GM12878 (cell line): Measurements from ENCODE around the gene LILRB1. TPM values are rescaled to one million over a fixed set of nuclear protein-coding genes. Genes with fewer than 3 reads are reported as not detected.

ENCODE experiments used
- ATAC-seq: fragments of 200-7000 bp; cut with Tn5 transposase; 3 replicates; pipeline ENCODE4 v1.9.1; 2020; ENCODE audit warnings: mild to moderate bottlenecking, moderate library complexity
- BruUV-seq: library from RNA; stranded (reverse); fragments of 400-500 nt; replicated peaks from 2 replicates; lab custom pipeline; 2021; lab: Mats Ljungman, UMichigan
- CTCF ChIA-PET: fragments of 300-600 bp; sonication (Branson Sonifier 250); formaldehyde crosslinking; extraction: SDS; loops from one replicate; lab custom pipeline; 2021; ENCODE audit warnings: inconsistent platforms; lab: Yijun Ruan, JAX
- POLR2A ChIA-PET: fragments of 350-600 bp; formaldehyde crosslinking; extraction: SDS; loops from one replicate; lab custom pipeline; 2021; ENCODE audit warnings: inconsistent platforms; lab: Charles Lee
- RAD21 ChIA-PET: fragments of 300-600 bp; sonication (Branson Sonifier 250); formaldehyde crosslinking; loops from one replicate; lab custom pipeline; 2023; ENCODE audit warnings: antibody characterized with exemption; ENCODE audit not compliant: unreplicated experiment; lab: Charles Lee
- SMC1A ChIA-PET: fragments of 300-600 bp; sonication (Branson Sonifier 250); formaldehyde crosslinking; loops from one replicate; lab custom pipeline; 2023; ENCODE audit not compliant: unreplicated experiment, uncharacterized antibody; lab: Charles Lee
- DNase-seq: peaks from one replicate; pipeline ENCODE4 v3.0.0-alpha.2; 2011; ENCODE audit warnings: low read depth, low spot score
- FAIRE-seq: peaks from 3 replicates; lab custom pipeline; 2011; peaks lifted over from hg19 to GRCh38; lab: Jason Lieb, UNC
- H2AFZ ChIP-seq: 2 replicates; pipeline ENCODE4 v1.6.0; 2011; ENCODE audit warnings: low read depth, low read length, control low read depth; ENCODE audit not compliant: control insufficient read depth
- H3K27ac ChIP-seq: 2 replicates; pipeline ENCODE4 v1.5.1; 2011; ENCODE audit warnings: control low read depth; ENCODE audit not compliant: control insufficient read depth, insufficient read depth
- H3K27me3 ChIP-seq, 2 experiments: replicated peaks in 1 of 2; 2 replicates each; pipeline versions ENCODE4 v1.6.0 to v1.6.1; 2011; ENCODE audit warnings: low read length in 1 of 2; ENCODE audit not compliant: control insufficient read depth in 2 of 2, insufficient read depth in 2 of 2
- H3K36me3 ChIP-seq, 2 experiments: 2 replicates each; pipeline ENCODE4 v1.5.1; 2011; ENCODE audit warnings: low read length in 1 of 2; ENCODE audit not compliant: control insufficient read depth in 2 of 2, insufficient read depth in 2 of 2
- H3K4me1 ChIP-seq: 2 replicates; pipeline ENCODE4 v1.6.1; 2011; ENCODE audit warnings: mild to moderate bottlenecking, low read length, moderate library complexity, mixed read lengths; ENCODE audit not compliant: control insufficient read depth, insufficient read depth
- H3K4me2 ChIP-seq: 2 replicates; pipeline ENCODE4 v1.6.0; 2011; ENCODE audit warnings: control low read depth; ENCODE audit not compliant: control insufficient read depth, insufficient read depth
- H3K4me3 ChIP-seq: fragments of 200-600 bp; sonication (generic); 2 replicates; pipeline ENCODE4 v1.5.1; 2016
- H3K79me2 ChIP-seq: 2 replicates; pipeline ENCODE4 v1.6.0; 2011; ENCODE audit warnings: low read length; ENCODE audit not compliant: control insufficient read depth, insufficient read depth
- H3K9ac ChIP-seq: 2 replicates; pipeline ENCODE4 v1.8.0; 2011; ENCODE audit warnings: low read length, control low read depth, mixed read lengths; ENCODE audit not compliant: control insufficient read depth, insufficient read depth
- H3K9me3 ChIP-seq: replicated peaks from 3 replicates; pipeline ENCODE4 v1.5.1; 2011; ENCODE audit warnings: mild to moderate bottlenecking, low read length; ENCODE audit not compliant: control insufficient read depth, insufficient read depth
- H4K20me1 ChIP-seq: 2 replicates; pipeline ENCODE4 v1.6.0; 2011; ENCODE audit not compliant: control insufficient read depth, insufficient read depth
- ASH2L ChIP-seq: fragments of 300-600, 200-600 bp; sonication (generic); IDR thresholded peaks from 2 replicates; pipeline ENCODE4 v1.6.1; 2017; ENCODE audit warnings: low read depth, mild to moderate bottlenecking, borderline replicate concordance
- BHLHE40 ChIP-seq, 2 experiments: fragments of 450-650 bp in 1 of 2; IDR thresholded peaks; 2 replicates each; pipeline ENCODE4 v1.6.1; 2011 to 2017; ENCODE audit warnings: low read depth in 2 of 2, borderline replicate concordance in 1 of 2, improper control_type of control experiment in 1 of 2, low read length in 1 of 2, mild to moderate bottlenecking in 1 of 2
- CBFB ChIP-seq: IDR thresholded peaks from 2 replicates; pipeline ENCODE4 v1.6.1; 2016; ENCODE audit warnings: antibody characterized with exemption, low read depth
- EED ChIP-seq: sonication (generic); IDR thresholded peaks from 2 replicates; pipeline ENCODE4 v1.6.1; 2016; ENCODE audit warnings: antibody characterized with exemption, low read depth
- HCFC1 ChIP-seq: fragments of 150-350 bp; IDR thresholded peaks from 2 replicates; pipeline ENCODE4 v1.6.1; 2014; ENCODE audit warnings: low read length
- IKZF2 ChIP-seq, 2 experiments: fragments of 450-650 bp; IDR thresholded peaks; 2 replicates each; pipeline ENCODE4 v1.6.1; 2017; ENCODE audit warnings: mild to moderate bottlenecking in 2 of 2, moderate library complexity in 2 of 2
- JUND ChIP-seq: IDR thresholded peaks from 2 replicates; pipeline ENCODE4 v1.6.1; 2012; ENCODE audit warnings: low read depth, mild to moderate bottlenecking, low read length, improper control_type of control experiment, moderate library complexity
- LARP7 ChIP-seq: fragments of 450-650 bp; IDR thresholded peaks from 2 replicates; pipeline ENCODE4 v1.6.1; 2017; ENCODE audit warnings: mild to moderate bottlenecking
- MEF2B ChIP-seq: fragments of 450-650 bp; IDR thresholded peaks from 2 replicates; pipeline ENCODE4 v1.6.1; 2018; ENCODE audit warnings: mild to moderate bottlenecking, moderate library complexity; ENCODE audit not compliant: partially characterized antibody, poor library complexity, severe bottlenecking
- MYC ChIP-seq: IDR thresholded peaks from 2 replicates; pipeline ENCODE4 v1.6.1; 2011; ENCODE audit warnings: mild to moderate bottlenecking, low read length, moderate library complexity, inconsistent platforms; ENCODE audit not compliant: insufficient read depth, insufficient replicate concordance, insufficient read length, severe bottlenecking
- NFIC ChIP-seq: IDR thresholded peaks from 2 replicates; pipeline ENCODE4 v1.6.1; 2012; ENCODE audit warnings: low read depth, mild to moderate bottlenecking, inconsistent platforms, low read length, moderate library complexity
- NR2C2 ChIP-seq: IDR thresholded peaks from 2 replicates; pipeline ENCODE4 v1.6.1; 2011; ENCODE audit warnings: borderline replicate concordance, low read depth; ENCODE audit not compliant: control insufficient read depth, insufficient read length
- POLR2A ChIP-seq: IDR thresholded peaks from 2 replicates; pipeline ENCODE4 v1.6.1; 2011; ENCODE audit warnings: low read depth, mild to moderate bottlenecking, low read length
- RCOR1 ChIP-seq: conservative IDR thresholded peaks from 2 replicates; pipeline ENCODE4 v1.6.1; 2012; ENCODE audit warnings: low read depth, low read length, improper control_type of control experiment
- STAT1 ChIP-seq: fragments of 450-650 bp; conservative IDR thresholded peaks from 2 replicates; pipeline ENCODE4 v1.6.1; 2014; ENCODE audit warnings: antibody characterized with exemption, mild to moderate bottlenecking
- USF2 ChIP-seq: IDR thresholded peaks from 2 replicates; pipeline ENCODE4 v1.6.1; 2011; ENCODE audit warnings: low read depth, low read length, improper control_type of control experiment, borderline replicate concordance
- WGBS: methylation state at CpG from one replicate; pipeline ENCODE4 v1.1.6; 2016; ENCODE audit warnings: low lambda C conversion rate; ENCODE audit not compliant: insufficient replicate concordance, insufficient coverage; ENCODE audit errors: missing lambda C conversion rate; 5-methylcytosine and 5-hydroxymethylcytosine counted together
- in situ Hi-C: fragments of 300-500 bp; cut with MboI; formaldehyde crosslinking; loops from 9 replicates; pipeline ENCODE4 v1.14.3; 2018; ENCODE audit warnings: mixed read lengths
- intact Hi-C: fragments of 100-400 bp; cut with micrococcal nuclease; formaldehyde crosslinking; loops from one replicate; pipeline ENCODE4 v1.14.2; 2022; ENCODE audit not compliant: unreplicated experiment
- polyA plus RNA-seq, 11 experiments: library from polyadenylated mRNA; depleted of rRNA in 4 of 11; unstranded in 6 of 11; stranded (reverse) in 5 of 11; fragments of >200 nt; fragmentation: Nextera tagmentation in 4 of 11; fragmentation: Illumina TruSeq in 1 of 11; extraction: Ambion mirVana in 4 of 11; extraction: Trizol in 1 of 11; gene quantifications; 1 replicate in 1 of 11; 2 replicates in 10 of 11; pipeline versions ENCODE4 v1.2.1 to v1.2.3, GENCODE V29; 2011 to 2016; ENCODE audit warnings: inconsistent platforms in 2 of 11, missing spikeins in 2 of 11, low read depth in 1 of 11
- total RNA-seq, 4 experiments: library from RNA; depleted of rRNA in 3 of 4; stranded (reverse); fragments of >200 nt in 3 of 4; fragmentation: Illumina TruSeq in 1 of 4; extraction: Trizol in 1 of 4; gene quantifications; 2 replicates each; pipeline versions ENCODE4 v1.2.1 to v1.2.3, GENCODE V29; 2013 to 2021
- TF ChIP-seq, protein P1 (sequence below): IDR thresholded peaks from 2 replicates; pipeline ENCODE4 v1.6.1; 2011; ENCODE audit warnings: low read depth, mild to moderate bottlenecking, low read length, moderate library complexity, borderline replicate concordance; ENCODE audit errors: extremely low read depth
- TF ChIP-seq, protein P2 (sequence below): fragments of 450-650 bp; IDR thresholded peaks from 2 replicates; pipeline ENCODE4 v1.6.1; 2016; ENCODE audit warnings: mild to moderate bottlenecking

LILRB1 gene
- total and polyA plus RNA-seq, 10 of the 15 experiments (the other 5 are each of a cell fraction or from before 2014, with no cell fraction given) = 4.9 to 92.2 (median 50.1) TPM

DNA sequence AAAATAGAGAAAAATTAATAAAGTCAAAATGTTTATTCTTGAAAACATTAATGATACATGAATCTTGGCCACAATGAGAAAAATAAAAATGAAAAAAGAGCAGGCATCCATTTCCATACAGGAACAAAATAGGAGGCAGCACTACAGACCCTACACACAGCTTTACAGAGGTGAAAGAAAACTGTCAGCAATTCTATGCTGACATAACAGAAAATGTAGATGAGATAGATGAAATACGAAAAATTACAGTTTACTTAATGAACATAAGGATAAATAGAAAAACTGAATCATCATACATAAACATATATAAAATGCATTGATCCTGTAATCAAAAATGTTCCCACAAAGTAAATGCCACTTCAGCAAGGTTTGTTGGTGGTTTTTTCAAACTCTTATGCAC lies 38.1 kb downstream of the LILRB1 start:
- DNase-seq (no peak), ATAC-seq (no peak), FAIRE-seq (no peak)
- ChIA-PET SMC1A (interaction anchor here (1.0 to 9.6 kb wide), 5 partner anchors 9 to 188 kb away, joined by 3 to 268 read pairs (median 4); no protein-coding TSS in a partner anchor), CTCF (interaction anchor here (1.6 to 20.9 kb wide), 3 partner anchors 13 to 189 kb away, joined by 6 to 842 read pairs (median 236); partner anchors contain the start of gene LILRB4), POLR2A (no interaction called here), RAD21 (interaction anchor here (0.6 to 9.8 kb wide), 2 partner anchors 15 to 67 kb away, joined by 3 to 189 read pairs; no protein-coding TSS in a partner anchor)
- peaks cover 7% of the 10 kb centered on the region for H3K4me1 ChIP-seq
- no peak overlapping the region for H3K9ac ChIP-seq
- no peak overlapping the region for H2AFZ ChIP-seq
- intact Hi-C loops (no loop called here), in situ Hi-C loops (no loop called here)
- BruUV-seq = no TSS peak
- H3K4me2 ChIP-seq = no peak overlapping the region
- no peaks in the 10 kb centered on the region for H4K20me1 ChIP-seq
- no peaks in the 10 kb centered on the region for H3K36me3 ChIP-seq
- peaks cover 1% of the 10 kb centered on the region; the same call in 2 of the 3 replicates for H3K9me3 ChIP-seq
- no peak for TF ChIP-seq IKZF2 (IDR thresholded peaks at IDR 0.05)
- TF ChIP-seq, protein P1, sequence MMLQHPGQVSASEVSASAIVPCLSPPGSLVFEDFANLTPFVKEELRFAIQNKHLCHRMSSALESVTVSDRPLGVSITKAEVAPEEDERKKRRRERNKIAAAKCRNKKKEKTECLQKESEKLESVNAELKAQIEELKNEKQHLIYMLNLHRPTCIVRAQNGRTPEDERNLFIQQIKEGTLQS = no peak
- no peak for TF ChIP-seq MYC
- TF ChIP-seq, protein P2, sequence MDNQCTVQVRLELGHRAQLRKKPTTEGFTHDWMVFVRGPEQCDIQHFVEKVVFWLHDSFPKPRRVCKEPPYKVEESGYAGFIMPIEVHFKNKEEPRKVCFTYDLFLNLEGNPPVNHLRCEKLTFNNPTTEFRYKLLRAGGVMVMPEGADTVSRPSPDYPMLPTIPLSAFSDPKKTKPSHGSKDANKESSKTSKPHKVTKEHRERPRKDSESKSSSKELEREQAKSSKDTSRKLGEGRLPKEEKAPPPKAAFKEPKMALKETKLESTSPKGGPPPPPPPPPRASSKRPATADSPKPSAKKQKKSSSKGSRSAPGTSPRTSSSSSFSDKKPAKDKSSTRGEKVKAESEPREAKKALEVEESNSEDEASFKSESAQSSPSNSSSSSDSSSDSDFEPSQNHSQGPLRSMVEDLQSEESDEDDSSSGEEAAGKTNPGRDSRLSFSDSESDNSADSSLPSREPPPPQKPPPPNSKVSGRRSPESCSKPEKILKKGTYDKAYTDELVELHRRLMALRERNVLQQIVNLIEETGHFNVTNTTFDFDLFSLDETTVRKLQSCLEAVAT = no peak
- no peak for TF ChIP-seq RCOR1
- no peak for TF ChIP-seq LARP7
- no peak for TF ChIP-seq NR2C2
- TF ChIP-seq USF2 = no peak
- TF ChIP-seq HCFC1 = no peak
- TF ChIP-seq JUND = no peak
- no peak for TF ChIP-seq CBFB
- no peak for TF ChIP-seq BHLHE40 (IDR thresholded peaks at IDR 0.05; ENCODE audit: borderline replicate concordance in 1 of 2, low read depth in 2 of 2, low read length in 1 of 2)
- no peak for TF ChIP-seq POLR2A
- TF ChIP-seq MEF2B = no peak
- TF ChIP-seq STAT1 = no peak
- no peak for TF ChIP-seq NFIC
- TF ChIP-seq EED = no peak
- no peak for TF ChIP-seq ASH2L
- no peak overlapping the region for H3K27ac ChIP-seq
- H3K4me3 ChIP-seq = no peak overlapping the region
- WGBS = 0% methylated on average over 1 of the region's 1 CpG
- H3K79me2 ChIP-seq = no peaks in the 10 kb centered on the region
- H3K27me3 ChIP-seq = peaks cover 0 to 5% of the 10 kb centered on the region in 2 experiments; a peak in 2 of 4 replicates
